ENCODE measurements around the gene FGD2.

- TF ChIP-seq POLR2A (IDR thresholded peaks at IDR 0.05) (no peak), CTCF (IDR thresholded peaks at IDR 0.05) (no peak), EP300 (IDR thresholded peaks at IDR 0.05) (no peak), POLR2AphosphoS5 (IDR thresholded peaks at IDR 0.05) (no peak)
Measured at GRCh38 chr6:36971921-36972673, 33.4 kb upstream of the FGD2 start.
